Measurements from ENCODE around the gene ADCYAP1R1.

Gene ADCYAP1R1

DNA sequence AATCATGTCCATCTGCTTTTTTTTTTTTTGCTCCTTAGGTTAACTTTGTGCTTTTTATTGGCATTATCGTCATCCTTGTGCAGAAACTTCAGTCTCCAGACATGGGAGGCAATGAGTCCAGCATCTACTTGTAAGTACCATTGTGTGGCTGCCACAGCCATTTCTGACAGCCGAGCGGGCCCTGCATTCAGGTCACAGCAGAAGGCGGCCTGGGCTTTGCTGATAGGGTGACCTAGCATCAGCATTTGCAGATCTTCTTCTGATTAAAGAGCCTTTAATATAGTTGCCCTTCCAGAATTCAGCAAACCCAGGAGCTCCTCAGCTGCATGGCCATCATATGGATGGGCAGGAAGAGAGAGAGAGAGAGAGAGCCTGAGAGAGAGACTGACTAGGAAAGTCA is 40.5 kb downstream of the ADCYAP1R1 start:
- no peak for DNase-seq

DNA sequence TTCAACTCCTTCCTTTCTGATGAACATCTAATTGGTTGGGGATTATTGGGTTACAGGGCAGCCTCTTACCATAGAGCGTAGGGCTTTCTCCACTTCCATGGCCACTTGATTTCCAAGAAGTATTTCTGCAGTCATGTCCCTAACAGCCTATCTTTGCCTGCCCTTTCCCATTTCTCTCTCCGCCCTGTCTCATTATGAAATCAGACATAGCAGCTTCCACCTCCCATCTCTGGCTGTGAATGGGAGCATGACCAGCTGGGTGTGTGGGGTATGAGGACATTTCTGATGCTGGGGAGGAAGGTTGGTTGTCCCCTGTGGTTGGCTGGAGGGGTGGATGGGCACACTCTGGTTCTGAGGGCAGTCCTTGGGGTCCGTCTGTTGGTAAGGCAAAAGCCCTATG is 41.2 kb downstream of the ADCYAP1R1 start:
- DNase-seq, result no peak

DNA sequence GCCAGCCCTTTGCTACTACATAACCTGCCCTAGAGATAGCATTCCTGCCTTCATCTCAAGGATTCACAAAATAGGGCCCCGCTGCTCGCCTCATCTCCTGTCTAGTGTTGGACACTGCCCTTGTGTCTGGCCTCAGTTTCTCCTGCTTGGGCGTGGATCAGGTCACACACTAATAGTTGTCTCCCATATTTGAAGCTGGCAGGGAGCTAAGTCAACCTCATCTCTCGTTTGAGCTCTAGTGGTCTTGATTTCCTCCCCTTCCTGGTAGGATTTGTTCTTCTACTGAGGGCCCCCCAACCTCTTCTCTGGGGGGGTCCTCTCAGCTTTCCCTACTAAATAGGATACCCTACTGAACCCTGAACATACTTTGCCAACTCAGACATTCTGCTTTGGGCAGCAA is 42.2 kb downstream of the ADCYAP1R1 start:
- DNase-seq, result no peak

- DNase-seq, result no peak
Observed at GRCh38 chr7:31095286-31096197, 43.4 kb downstream of the ADCYAP1R1 start.

DNA sequence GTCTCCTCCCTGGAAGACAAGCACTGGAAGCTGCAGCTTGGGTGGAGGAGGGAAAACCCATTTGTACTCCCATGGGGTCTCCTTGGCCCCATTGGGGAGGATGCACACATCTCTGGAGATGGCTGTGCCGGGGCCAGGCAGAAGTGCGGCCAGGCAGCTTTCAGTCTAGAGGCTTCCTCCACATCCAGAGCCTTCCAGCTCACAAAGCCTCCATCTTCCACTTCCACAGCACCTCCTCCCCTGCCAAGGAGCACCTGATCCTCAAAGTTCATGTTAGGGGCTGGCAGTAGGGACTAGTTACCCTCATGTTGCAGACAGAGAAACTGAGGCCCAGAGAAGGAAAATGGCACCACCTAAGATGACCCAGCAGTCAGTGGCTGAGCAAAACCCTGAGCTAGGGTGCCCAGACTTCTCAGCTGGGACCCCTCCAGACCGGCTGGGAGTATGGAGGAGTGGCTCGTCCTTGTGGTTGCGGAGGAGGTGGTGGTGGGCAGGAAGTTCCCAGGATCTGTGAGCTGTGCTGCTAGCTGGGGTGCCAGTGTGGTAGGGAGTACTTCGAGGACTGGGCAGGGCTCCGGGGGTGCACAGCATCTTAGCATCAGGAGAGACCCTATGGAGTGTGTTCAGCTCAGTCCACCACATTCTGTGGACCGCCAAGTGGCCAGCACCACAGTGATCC is 44.2 kb downstream of the ADCYAP1R1 start:
- DNase-seq, result no peak

- no peak for DNase-seq
Observed at GRCh38 chr7:31096877-31097258, 44.8 kb downstream of the ADCYAP1R1 start.

GRCh38 chr7:31098642-31099360 is 46.7 kb downstream of the ADCYAP1R1 start:
- DNase-seq, result no peak

DNA sequence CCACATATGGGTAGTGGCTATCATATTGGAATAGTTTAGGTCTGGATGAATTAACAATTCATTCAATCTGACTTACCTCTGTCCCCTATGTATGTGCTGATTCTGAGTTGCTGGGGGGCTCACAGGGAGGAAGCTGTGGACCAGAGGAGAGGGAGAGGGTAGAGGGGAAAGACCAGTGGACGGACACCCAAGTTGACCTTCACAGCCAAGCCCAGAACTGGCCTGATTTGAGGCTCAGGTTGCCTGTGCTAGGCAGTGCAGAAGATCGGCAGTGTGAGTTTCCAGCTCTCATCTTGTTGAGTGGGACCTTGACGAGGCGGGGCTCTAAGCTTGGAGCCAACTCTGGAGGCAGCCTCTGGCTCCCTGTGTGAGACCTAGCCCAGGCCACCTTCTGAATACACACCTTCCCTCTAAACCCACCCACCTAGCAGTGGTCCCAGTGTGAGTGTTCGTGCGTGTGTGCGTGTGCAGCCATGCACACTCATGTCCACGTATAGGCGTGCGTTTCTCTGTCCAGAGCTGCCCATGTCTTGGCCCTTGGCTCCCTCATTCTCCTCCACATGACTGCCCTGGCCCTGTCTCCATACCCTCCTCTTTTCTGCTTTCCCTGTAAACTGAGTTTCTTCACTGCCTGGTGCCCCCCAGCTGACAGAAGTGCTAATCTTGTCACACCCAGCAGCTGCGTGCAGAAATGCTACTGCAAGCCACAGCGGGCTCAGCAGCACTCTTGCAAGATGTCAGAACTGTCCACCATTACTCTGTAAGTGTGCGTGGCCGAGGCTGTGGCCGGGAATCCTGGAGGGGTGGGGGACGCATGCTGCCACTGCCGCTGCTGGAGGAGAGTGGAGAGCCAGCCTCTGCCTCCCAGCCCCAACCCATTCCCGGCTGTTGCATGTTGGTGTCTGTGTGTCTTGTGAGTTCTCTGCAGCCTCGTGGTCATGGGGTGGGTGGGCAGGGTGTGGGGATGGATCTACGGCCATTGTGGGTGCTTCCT is 47.6 kb downstream of the ADCYAP1R1 start:
- DNase-seq, result no peak

DNA sequence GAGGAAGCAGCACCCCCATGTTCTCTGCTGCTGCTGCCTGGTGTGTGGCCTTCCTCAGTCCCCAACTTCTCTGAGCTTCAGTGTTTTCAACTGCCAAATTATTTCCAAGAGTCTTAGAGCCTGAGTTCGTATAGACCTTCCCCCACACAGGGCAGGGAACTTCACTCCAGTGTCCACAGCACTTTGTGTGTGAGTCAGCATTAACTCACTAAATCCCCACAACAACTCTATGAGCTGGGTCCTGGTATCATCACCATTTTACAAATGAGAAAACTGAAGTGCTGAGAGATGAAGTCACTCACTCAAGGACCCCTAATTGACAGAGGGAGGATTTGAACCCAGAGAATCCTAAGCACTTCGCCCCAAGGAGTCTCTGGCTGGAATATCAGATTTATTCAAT is 48.3 kb downstream of the ADCYAP1R1 start:
- DNase-seq, result peak; percentile 70

DNA sequence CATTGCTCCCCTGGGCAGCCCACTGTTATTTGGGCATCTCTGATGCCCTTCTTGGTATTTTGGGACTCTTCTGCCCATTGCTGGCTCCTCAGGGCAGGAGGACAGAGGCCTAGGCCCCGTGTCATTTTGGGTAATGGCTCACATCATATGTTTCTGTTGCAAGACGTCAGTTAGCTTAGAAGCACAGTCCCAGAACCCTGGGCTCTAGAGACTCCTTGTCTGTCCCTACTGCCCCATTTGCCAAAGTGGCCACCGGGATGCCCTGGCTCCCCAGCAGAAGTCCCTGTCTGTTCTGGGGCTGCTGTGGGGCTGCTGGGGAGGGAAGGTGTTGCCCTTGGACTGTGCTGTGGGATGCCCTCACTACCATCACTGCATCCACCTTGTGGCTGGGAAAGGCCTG is 48.8 kb downstream of the ADCYAP1R1 start:
- DNase-seq, result no peak

GRCh38 chr7:31101544-31101943 is 49.4 kb downstream of the ADCYAP1R1 start:
- no peak for DNase-seq

DNA sequence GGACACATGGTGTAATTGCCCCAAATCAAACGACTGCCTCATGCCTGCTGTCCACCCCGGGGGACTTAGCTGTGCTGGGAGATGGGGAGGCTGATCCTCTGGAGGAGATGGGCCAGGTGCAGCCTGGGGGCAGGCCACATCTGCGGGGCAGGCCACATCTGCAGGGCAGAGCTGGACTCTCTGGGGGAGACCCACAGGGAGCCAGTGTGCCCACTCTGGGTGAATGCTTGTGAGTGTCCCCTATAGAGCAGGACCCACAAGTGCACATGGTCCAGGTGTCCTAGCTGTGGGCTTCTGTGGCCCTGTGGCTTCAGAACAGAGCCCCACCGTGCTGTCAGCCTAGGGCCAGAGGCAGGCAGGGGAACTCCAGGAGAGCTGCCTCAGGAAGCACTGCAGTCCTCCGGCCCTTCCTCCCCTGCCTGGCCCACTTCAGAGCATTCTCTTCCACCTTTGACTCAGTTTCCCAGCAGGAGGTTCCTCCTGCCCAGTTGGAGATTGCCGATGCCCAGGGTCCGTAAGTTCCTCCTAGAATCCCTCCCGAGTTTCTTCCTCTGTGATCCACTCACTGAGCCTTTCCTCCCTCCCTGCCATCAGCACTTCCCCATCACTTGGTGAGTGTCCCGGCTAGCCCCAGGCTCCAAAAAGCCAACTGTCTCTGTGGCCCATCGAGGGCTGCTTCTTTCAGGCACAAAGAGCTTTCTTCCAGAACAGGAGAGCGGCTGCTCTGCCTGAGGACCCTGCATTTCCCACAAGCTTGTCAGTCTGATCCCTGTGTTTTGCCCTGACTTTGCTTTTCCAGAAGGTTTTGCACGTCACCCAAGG is 50.3 kb downstream of the ADCYAP1R1 start:
- no peak for DNase-seq

DNA sequence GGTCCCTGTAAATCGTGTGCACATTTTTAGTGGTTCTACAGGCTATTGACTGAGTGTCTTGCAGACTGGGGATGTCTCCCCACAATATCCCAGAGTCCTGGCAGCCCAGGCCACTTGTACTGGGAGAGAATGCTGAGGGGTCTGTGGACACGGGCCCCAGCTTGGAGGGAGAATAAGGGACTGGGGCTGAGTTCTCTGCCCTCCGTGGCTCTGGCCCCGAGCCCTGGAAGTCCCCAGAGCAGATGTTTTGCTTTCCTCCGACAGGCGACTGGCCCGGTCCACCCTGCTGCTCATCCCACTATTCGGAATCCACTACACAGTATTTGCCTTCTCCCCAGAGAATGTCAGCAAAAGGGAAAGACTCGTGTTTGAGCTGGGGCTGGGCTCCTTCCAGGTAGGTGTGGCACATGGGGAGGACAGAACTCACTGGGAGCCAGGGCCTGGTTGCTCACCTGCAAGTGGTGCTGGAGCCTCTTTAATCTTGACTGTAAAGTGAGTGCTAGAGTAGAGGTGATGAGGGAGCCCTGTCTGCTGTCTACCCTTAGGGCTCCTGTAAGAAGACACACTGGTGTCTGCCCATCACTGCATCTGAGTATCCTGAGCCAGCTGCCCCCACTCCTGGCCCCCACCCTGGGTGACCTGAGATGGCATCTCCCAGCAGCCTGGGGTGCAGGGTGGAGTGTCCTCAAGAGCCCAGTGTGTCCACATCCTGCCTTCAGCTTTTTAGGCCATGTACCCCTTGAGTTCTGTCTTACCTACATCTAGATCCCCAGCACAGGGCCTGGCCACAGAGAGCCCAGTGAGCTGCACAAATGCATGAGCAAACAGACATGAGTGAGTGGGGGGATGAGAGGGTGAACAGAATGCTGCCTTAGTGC is 51.1 kb downstream of the ADCYAP1R1 start:
- no peak for DNase-seq

DNA sequence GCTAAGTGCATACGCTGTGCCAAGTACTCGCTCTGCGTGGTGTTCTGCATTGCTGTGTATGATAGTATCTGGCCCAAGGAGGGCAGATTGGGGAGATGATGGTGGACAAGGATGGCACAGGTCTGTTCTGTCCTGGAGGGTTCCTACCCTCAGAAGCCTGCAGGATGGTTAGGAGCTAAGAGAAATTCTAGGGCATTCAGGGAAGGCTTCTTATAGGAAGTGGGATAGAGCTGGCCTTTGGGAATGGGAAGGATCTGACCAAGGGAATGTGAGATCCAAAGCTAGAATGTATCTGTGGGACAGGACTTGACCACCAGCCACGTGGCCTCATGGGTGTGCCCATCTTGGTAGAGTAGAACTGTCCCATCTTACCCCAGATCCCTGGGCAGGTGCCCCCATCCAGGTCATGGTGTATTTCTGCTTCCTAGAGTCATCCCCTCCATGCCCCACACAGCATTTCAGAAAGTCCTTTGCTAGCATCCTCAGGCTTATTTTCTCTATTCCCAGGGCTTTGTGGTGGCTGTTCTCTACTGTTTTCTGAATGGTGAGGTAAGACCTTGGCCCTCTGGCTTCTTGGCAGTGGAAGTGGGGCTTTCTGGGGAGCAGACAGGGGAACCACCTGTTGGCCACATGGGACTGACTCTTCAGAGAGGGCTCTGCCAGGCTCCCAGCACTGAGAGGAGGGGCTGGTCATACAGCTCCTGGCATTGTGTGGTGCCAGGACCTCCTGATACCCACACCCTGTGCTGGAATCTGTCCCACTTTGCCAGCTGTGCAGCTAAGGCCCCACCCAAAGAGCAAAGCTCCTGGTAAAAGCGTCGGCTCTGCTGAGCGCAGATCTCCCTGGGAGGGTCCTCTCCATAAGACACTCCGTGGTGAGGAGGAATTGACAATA is 52.5 kb downstream of the ADCYAP1R1 start:
- DNase-seq, result no peak

DNA sequence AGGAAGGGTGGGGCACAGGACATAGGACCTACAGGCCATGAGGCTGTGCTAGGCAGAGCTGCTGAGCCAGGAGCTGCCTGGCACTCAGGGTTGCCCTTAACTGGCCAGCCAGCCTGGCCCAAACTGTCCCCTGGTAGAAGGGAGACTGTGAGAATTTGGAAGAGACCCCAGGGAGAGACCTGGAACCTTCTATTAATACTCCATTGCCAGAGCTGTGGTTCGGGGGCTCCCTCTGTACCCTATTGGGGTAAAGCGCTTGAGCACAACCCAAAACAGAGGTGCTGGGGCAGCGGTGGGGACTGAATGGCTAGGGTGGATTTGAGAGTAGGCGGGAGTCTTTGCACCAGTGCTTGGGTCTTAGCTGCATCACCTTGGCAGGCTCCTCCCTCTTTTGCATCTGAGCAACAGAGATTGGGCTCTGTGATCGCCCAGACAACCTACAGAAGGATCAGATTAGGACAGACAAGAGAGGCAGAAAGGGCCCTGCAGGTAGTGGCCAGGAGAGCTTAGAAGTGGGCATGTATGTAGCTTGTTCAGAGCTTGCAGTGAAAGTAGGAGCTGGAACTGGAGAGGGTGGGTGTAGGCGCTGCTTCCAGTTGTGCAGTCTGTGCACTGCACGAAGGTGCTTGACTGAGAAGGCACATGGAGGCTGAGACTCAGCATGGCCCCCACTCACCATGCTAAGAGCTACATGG is 53.3 kb downstream of the ADCYAP1R1 start:
- DNase-seq, result no peak

GRCh38 chr7:31106303-31107105 is 54.4 kb downstream of the ADCYAP1R1 start:
- DNase-seq, result no peak

Measured in fibroblast of upper back skin (primary cell).